Measurements from ENCODE around the gene UBC.
"Not testable (repeated sequence)": the region's sequence is repeated elsewhere in the genome, so short reads cannot be mapped to it uniquely, and the experiment has no call there.

The UBC gene

DNA sequence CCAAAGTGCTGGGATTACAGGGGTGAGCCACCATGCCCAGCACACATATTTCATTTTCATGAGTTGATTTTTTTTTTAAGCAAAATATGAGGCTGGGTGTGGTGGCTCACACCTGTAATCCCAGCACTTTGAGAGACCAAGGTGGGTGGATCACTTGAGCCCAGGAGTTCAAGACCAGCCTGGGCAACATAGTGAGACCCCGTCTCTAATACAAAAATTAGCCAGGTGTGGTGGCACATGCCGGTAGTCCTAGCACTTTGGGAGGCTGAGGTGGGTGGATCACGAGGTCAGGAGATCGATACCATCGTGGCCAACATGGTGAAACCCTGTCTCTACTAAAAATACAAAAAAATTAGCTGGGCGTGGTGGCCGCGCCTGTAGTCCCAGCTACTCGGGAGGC lies 17.1 kb upstream of the UBC start:
- DNase-seq (ENCODE audit: low read depth, low spot score): not testable (repeated sequence)

DNA sequence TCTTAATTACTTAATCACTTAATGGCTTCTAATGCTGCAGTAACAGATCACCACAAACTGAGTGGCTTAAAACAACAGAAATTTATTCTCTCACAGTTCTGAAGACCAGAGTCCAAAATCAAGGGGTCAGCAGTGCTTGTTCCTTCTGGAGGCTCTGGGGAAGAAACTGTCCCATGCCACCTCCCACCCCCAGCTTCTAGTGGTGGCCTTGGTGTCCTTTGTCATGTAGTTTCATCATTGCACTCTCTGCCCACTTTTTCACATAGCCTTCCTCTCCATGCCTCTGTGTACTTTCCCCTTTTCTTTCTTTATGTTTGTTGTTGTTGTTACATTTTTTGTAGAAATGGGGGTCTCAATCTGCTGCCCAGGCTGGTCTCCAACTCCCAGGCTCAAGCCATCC lies 16.1 kb upstream of the UBC start:
- no peak for DNase-seq (ENCODE audit: low read depth, low spot score)

DNA sequence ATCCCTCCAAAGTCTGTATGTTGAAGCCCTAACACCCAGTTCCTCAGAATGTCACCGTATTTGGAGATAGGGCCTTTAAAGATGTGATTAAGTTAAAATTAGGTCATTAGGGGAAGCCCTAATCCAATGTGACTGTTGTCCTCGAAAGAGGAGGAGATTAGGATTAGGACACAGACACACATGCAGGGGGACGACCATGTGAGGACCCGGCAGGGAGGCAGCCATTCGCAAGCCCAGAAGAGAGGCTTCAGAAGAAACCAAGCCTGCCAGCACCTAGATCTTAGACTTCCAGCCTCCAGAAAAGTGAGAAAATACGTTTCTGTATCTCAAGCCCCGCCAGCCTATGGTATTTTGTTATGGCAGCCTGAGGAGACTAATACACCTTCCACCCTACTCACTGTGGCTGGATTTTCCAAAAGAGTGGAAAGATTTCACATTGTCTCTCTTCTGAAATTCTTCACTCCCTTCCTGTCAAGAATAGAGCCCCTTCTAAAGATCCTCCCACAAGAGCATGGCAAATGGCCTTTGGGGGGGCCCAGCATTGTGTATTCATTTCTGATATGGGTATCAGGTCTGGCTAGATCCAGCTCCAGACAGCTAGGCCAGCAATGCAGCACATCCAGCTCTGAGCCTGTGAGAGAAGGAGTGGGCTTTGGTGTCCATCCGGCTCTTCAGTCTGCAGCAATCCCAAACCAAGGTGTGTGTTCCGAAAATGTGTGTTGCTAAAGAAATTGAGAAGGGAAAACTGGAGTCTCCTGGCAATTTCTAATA lies 15.4 kb upstream of the UBC start:
- DNase-seq (ENCODE audit: low read depth, low spot score): no peak

DNA sequence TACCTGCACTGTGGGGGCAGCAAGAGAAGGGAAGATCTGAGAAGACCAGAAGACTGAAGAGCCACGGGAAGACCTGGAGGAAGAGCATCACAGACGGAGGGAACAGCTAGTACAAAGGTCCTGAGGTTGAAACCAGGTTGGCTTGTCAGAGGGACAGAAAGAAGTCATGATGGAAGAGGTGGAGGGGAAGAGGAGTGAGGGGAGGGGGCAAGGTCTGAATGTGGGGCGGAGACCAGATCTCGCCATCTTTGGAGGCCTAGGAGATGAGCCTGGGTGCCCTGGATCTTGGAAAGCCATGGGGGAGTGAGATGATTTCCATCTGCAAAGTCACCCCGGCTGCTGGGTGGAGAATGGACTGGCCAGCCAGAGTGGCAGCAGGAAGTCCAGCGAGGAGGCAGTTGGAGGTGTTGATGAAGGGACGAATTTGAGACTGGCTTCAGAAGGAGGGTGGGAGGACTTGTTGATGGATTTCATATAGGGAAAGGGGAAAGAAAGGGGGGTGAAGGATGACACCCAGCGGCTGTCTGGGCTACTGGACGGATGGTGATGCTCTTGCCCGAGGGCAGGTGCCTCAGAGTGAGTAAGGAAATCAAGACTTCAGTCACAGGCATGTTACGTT lies 14.6 kb upstream of the UBC start:
- DNase-seq (ENCODE audit: low read depth, low spot score): no peak

DNA sequence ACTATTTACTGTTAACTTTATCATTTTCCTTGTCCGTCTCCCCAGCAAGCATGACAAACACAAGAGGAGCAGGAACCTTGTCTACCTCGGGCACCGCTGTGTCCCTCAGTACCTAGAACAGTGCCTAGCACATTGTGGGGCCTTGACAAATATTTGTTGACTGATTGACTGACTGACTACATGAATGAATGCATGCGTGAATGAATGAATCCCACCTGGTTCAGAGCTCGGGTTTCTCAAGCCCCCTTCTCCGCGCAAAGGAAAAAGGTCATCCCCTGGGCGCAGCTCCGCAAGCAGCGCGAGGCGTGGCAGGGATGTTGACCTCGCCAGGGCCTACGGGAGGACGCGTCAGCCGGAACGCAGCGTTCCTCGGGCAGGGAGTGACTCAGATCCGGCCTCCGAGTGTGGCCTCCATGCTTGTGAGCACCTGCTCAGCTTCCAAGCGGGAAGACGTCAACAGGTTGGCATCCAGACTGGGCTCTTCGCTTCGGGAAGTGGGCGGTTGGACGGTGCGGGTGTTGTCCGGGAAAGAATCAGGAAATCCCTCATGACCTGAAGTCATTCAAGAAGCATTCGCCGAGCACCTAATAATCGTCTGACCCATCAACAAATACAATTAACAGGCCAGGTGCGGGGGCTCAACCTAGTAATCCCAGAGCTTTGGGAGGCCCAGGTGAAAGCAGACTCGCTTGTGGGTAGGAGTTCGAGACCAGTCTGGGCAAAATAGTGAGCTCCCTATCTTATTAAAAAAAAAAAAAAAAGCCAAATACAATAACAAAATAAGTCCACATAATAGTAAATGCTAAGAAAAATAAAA lies 13.9 kb upstream of the UBC start:
- DNase-seq (ENCODE audit: low read depth, low spot score): peak; percentile 78

DNA sequence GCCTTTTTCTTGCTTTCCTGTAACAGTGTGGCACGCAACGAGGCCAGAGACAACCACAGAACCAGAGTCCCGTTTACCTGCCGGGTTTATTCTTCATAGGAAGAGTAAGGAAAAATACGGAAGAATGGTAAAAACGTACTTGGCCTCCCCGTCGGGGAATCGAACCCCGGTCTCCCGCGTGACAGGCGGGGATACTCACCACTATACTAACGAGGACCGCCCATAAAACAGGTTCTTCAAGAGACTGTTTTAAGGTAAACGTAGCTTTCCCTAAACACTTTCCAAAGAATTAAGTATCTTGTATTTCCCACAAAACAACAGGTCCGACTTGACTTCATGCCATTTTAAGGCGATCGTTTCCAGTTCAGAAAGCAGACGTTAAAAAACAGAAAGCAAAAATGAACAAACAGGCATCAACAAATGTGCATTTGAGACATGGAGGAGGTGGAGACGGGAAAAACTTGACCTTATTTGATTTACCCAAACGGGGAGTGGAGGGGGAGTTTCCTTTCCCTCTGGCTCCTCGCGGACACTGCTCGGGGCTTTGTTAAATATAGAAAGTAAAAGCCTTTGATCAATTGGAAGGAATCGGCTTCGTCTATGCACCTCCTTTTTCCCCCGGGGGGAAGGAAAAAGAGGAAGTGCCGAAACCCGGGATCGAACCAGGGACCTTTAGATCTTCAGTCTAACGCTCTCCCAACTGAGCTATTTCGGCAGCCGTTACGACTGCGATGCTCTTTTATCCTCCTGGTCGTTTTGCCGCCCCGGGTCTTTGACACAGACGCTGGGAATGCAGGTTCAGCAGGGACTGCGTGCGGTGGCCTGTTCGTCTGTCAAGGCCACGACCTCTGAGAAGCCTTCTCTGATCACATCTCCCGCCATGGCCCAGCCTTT lies 13.0 kb upstream of the UBC start:
- peak; percentile 90 for DNase-seq (ENCODE audit: low read depth, low spot score)

DNA sequence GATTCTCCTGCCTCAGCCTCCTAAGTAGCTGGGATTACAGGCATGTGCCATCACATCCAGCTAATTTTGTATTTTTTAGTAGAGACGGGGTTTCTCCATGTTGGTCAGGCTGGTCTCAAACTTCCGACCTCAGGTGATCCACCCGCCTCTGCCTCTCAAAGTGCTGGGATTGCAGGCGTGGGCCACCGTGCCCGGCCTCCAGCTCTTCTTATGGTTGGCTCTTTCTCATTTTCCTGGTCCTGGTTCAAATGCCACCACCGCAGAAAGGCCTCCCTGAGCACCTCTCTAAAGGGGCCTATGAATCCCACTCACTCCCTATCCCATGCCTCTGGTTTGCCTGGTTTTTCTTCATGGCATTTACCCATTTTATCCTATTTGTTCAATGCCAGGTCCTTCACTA lies 11.3 kb upstream of the UBC start:
- DNase-seq (ENCODE audit: low read depth, low spot score): not testable (repeated sequence)

DNA sequence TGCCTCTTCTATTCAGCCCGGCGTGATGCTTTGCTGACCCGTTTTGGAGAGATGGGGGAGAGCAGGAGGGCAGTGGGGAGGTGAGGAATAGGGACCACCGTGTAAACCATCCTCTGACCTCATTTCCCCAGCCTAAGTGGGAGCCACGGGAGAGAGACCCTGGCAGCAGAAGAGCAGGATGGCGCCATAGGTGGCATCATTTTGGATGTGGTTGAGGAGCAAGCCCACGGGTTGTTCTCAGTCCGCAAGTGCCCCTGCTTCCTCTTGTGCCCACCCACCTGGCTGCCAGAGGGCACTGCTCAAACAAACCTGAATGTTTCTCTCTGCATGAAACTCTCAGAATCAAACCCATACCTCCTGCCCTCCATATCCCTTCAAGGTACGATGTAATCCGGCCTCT lies 10.7 kb upstream of the UBC start:
- no peak for DNase-seq (ENCODE audit: low read depth, low spot score)

DNA sequence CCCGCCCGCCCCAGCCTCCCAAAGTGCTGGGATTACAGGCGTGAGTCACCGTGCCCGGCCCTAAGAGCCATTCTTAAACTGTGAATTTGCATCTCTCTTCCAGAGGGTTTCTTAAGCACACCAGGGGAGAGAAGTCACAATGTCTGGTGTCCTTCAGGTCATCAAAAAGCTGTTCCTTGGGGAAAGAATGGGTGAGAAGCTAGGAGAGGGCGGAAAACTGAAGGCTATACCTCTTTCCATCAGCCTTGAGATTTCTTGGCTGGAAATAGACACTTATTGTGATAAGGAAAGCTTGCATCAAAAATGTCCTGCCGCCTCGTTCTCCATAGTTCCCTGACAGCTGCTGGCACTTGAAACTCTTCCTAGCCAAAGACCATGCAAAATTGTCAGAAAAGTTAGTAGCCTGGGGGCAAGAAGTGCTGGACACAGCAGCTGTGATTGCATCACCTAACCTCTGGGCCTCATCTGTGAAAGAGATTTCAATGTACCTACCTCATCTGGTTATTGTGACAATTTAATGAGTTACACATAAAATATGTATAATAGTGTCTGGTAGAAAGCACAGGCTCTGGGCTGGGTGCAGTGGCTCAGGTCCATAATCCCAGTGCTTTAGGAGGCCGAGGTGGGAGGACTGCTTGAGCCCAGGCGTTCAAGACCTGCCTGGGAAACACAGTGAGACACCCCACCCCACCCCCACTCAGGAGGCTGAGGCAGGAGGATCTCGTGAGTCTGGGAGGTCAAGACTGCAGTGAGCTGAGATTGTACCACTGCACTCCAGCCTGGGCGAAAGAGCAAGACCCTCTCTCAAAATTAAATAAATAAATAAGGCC lies 9.7 kb upstream of the UBC start:
- peak; percentile 53 for DNase-seq (ENCODE audit: low read depth, low spot score)

DNA sequence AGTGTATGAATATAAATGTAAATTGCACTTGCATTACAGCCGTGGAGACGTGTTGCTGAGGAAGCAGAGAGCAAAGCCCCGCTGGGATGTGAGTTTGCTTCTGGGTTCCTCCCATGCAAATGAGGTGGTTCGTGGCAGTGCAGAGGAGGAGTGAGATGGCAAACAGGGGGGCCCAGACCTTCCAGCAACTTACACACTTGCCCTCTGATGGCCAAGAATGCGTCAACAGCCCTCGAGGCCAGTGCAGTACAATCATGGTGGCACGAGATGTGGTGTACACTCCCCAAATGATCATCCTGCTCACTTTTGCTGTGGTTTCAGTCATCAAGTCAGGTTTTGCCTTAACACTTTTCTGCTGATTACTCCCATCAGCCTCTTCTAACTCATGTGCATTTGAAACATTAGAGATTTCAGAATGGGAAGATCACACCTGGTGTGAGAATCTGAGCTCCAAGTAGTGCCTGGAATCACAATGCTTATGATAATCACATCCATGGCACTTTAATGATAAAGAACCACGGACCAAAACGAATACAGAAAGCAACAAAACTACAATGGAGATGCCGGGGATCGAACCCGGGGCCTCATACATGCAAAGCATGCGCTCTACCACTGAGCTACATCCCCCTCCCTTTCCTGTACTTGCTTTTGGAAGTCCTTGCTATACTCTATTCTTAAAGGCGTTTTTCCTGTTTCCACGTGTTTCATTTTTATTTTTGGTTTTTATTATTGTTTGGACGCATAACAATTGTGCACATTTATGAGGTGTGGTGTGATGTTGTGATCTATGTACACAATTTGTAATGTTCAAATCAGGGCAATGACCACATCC lies 7.0 kb upstream of the UBC start:
- DNase-seq (ENCODE audit: low read depth, low spot score): peak; percentile 83

DNA sequence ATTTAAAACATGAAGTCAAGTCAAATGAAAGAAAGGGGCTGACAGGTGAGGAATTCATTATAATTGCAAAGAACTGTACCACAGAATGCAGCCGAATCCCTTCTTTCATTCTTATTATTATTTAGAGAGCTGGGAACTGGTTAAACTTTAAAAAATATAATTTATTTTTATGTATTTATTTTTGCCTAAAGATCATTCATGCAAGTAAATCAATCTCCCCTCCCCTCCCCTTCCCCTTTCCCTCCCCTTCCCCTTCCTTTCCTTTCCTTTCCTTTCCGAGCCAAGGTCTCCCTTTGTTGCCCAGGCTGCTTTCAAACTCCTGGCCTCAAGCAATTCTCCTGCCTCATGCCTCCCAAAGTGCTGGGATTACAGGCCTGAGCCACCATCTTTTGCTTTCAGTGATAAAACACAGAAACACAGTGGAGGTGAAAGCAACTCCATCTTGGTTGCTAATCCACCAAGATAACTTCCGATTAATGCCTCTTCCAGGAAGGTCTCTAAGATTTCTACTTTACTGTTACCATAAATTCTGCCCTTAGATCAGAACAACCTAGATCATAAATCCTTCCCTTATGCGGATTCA lies 6.0 kb upstream of the UBC start:
- no peak for DNase-seq (ENCODE audit: low read depth, low spot score)

DNA sequence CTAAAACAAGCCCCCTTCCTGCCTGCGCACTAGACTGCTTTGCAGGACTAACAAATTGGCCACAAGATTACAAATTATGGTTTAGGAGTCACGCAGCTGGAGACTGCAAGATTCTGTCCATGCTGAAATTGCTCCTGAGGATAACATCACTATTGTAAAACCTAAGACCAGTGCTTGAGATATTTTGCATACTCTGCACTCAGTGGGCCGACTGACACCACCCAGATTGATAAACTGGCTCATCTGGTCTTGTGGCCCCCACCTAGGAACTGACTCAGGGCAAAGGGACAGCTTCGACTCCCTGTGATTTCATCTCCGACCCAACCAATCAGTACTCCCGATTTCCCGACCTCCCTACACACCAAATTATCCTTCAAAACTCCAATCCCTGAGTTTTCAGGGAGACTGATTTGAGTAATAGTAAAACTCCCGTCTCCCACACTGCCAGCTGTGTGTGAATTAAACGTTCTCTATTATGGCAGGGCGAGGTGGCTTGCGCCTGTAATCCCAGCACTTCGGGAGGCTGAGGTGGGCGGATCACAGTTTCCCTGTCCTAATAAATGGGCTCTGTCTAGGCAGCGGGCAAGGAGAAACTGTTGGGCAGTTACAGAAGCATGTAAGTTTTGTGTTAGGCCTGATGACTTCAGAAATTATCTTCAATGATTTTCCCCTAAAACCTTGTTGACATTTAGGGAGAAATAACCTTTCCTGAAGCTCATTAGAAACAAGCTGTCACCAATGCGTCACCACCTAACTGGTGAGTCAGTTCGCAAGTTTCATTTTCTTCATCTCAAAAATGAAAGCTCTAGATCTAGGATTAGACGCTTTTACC lies 5.3 kb upstream of the UBC start:
- peak; percentile 67 for DNase-seq (ENCODE audit: low read depth, low spot score)

DNA sequence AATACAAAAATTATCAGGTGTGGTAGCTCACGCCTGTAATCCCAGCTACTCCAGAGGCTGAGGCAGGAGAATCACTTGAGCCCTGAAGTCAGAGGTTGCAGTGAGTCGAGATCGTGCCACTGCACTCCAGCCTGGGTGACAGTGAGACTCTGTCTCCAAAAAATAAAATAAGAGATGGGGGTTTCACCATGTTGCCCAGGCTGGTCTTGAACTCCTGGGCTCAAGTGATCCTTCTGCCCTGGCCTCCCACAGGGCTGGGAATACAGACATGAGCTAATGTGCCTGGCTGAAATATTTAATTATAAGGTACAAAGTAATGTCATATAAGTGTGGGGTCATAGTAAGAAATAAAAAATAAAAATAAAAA lies 4.2 kb upstream of the UBC start:
- DNase-seq (ENCODE audit: low read depth, low spot score): not testable (repeated sequence)

DNA sequence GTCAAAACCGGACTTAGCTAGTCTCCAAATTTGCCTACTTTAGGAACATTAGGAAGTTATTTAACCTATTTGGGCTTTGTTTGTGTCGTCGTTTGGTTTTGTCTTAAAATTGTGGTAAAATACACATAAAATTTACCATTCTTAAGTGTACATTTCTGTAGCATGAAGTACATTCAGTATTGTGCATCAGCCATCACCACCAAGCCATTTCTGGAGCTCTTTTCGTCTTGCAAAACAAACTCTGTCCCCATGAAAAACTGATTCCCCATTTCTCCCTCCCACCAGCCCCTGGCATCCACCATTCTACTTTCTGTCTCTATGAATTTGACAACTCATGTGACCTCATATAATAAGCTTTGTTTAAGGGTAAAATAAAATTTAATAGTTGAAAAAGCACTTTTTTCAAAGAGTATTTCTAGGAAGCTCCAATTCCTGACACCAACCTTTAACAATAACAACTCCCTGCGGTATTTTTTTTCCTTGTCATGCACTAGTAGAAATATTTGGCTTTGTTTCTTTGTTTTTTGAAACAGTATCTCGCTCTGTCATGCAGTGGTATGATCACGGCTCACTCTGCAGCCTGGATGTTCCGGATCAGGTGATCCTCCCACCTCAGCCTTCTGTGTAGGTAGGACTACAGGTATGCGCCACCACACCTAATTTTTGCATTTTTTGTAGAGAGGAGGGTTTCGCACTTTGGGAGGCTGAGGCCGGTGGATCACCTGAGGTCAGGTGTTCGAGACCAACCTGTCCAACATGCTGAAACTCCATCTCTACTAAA lies 3.6 kb upstream of the UBC start:
- DNase-seq (ENCODE audit: low read depth, low spot score): no peak

DNA sequence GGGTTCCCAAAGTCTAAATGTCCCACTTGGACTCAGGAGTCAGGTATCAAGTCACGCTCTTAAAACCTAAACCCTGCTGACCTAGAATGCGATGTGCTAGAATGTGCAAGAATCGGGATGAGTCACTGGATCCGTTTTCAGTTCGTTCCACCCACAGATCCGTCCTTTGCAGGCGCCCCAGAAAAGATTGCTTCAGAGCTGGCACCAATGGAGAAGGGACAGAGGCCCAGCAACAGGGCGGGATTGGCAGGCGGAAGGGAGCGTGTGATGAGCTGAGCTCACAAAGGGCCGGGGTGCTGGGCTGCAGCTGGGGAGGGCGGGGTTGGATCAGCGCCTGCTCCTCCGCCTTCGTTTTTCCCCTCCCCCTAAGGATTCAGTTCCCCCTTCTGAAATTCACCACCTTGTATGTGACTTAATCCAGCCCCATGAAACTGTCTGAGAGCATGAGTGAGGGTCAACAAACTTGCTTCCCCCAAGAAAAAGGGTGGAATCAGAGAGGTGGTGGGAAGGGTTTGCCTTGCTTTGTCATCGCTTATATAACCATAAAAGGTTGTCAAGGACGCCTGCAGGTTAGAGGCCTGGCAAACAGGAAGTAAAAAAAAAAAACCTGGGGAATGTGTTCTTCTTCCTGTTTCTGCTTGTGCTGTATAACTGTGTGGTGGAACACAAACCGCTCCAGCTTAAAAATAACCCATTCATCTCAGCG lies 2.8 kb upstream of the UBC start:
- peak; percentile 99 for DNase-seq (ENCODE audit: low read depth, low spot score)

DNA sequence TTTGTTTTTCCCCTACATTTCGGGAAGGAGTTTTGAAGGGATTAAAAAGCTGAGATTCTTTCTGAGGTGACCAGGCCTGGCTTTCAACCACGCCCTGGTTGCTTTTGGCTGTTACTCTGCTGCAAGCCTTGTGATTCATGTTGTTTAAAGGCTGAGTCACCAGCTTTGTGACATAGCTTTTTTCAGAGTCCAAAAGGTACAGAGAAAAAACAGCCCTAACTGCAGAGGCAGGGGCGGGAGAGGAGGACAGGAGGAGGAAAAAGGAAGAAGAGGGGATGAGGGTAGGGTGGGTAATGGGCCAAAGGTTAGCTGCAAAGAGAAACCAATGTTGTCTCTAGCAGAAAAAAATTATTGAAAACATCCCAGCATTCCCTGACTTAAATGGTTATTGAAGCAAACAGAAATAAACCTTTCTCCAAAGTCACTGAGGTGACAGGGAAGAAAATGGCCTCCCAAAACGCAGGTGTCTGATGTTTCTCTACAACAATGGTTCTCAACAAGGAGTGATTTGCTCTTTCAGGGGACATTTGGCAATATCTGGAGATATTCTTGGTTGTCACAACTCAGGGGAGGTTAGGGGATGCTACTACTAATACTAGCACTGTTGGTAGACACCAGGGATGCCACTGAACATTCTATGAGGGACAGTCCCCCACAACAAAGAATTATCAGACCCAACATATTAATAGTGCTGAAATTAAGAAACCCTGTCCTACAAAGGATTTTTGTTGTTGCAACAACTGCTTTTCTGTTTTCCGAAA lies 2.1 kb upstream of the UBC start:
- peak; percentile 94 for DNase-seq (ENCODE audit: low read depth, low spot score)
